ENCODE data around the gene ARHGAP9. TPM values are rescaled to one million over a fixed set of nuclear protein-coding genes. Genes with fewer than 3 reads are reported as not detected.

Gene ARHGAP9
- polyA plus RNA-seq, 1 donor = 8.3 TPM

DNA sequence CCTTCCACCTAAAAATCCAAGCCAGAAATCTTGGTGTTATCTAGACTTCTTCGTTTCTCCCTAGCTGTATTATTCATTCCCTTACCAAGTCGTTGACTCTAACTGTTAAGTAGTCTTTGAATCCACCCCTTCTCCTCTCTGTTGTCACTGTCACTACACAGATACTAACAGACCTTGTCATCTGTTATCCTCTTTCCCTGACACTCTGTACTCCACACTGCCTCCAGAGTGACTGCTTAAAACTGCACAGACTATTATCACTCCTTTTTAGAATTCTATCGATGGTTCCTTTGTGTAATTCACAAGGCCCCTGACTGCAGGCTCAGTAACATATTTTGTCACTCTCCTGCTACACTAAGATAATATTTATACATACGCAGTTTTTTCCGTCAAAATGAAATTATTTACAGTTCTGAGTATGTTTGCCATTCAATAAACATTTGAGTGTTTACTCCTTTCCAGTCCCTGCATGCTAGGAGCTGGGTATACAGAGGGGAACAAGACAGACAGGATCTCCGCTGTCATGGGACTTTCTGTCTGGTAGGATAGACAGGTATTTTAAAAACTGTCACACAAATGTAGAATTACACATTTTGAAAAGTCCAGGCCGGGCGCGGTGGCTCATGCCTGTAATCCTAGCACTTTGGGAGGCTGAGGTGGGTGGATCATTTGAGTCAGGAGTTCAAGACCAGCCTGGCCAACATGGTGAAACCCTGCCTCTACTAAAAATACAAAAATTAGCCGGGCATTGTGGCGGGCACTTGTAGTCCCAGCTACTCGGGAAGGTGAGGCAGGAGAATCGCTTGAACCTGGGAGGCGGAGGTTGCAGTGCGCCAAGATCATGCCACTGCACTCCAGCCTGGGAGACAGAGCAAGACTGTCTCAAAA, 12.0 kb upstream of the ARHGAP9 start:
- no peak for DNase-seq

DNA sequence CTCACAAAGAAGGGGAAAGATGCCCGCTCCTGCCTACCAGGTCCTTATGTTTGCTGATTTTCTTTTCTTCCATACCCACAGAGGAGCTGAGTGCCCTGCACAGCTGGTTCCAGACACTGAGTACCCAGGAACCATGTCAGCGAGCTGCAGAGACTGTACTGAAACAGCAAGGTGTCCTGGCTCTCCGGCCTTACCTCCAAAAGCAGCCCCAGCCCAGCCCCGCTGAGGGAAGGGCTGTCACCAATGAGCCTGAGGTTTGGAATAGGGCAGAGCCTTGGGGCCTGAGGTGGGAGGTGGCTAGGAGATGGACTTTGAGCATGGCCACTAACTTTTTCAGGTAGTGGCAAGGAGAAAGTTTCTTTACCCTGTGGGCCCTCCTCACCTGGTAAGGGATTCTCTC, 10.5 kb upstream of the ARHGAP9 start:
- no peak for DNase-seq

DNA sequence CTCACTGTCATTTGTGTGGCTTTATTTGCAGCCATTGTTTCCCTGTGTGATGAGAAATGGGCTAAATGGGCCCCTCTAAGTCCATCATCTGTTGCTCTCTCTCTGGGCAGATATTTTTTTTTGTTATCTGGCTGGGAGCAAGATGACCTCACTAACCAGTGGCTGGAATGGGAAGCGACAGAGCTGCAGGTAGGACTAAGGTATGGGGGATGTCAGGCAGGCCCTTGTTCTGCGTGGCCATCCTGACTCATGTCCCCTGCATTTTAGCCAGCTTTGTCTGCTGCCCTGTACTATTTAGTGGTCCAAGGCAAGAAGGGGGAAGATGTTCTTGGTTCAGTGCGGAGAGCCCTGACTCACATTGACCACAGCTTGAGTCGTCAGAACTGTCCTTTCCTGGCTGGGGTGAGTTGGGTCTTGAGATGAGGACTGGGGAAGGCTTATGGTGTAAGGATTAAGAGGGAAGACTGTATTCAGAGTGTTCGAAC, 9.5 kb upstream of the ARHGAP9 start:
- DNase-seq = no peak

DNA sequence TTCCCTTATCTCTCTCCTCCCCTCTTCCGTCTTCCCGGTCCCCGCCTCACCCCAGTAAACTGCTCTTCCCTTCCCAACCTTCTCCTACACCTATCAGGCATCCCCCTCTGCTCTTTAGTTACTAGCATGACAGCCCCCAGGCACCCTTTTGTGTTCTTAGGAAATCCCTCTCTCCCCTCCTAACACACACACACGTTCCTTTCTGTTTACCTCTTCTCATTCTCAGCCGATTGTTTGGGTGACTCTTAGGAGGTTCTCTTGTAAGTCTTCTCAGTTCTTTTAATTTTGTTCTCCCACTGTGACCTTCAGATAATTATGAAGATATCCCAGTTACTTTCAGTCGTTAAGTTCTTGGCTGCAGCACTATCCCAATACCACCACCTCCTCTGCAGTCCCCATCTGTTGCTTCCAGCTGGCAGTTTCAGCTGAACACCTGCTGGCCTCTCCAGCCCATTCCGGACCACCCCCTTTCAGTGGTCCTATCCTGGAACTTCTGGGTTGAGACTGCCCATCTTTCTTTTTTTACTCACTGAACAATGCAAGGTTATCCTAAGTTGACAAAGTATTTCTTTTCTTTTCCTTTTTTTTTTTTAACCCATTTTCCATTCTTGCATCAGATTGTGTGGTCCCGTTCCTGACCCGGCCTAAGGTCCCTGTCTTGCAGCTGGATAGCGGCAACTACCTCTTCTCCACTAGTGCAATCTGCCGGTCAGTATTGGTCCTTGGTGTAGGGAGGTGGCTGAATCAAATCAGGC, 8.9 kb upstream of the ARHGAP9 start:
- DNase-seq = no peak

DNA sequence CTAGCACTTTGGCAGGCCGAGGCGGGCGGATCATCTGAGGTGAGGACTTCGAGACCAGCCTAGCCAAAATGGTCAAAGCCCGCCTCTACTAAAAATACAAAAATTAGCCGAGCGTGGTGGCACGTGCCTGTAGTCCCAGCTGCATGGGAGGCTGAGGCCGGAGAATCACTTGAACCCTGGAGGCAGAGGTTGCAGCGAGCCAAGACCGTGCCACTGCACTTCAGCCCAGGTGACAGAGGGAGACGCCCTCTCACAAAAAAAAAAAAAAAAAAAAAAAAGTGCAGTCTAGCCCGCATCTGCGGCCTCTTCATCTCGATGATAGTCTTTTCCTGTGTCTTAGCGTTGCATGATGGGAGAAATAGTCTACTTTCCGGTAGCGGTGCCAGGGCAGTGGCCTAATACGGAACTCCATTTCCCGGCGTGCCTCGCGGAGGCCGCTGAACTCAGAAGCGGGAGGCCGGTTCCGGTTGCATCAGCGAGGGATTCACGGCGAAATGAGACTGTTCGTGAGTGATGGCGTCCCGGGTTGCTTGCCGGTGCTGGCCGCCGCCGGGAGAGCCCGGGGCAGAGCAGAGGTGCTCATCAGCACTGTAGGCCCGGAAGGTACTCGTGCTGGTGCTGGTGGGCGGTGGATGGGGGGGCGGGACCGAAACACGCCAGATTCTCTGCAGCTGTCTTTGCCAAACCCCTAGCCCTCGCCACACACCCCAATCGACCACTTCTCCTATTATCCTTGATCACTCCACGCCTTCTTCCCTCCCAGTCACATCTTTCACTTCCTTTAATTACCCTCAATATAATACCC, 8.1 kb upstream of the ARHGAP9 start, which contains the start of gene MARS1:
Gene MARS1 (plus strand): TSS at position 472 of the 805 bp plus-strand sequence. CDS start 23 bp downstream, at position 495.
- DNase-seq = peak; percentile 98

DNA sequence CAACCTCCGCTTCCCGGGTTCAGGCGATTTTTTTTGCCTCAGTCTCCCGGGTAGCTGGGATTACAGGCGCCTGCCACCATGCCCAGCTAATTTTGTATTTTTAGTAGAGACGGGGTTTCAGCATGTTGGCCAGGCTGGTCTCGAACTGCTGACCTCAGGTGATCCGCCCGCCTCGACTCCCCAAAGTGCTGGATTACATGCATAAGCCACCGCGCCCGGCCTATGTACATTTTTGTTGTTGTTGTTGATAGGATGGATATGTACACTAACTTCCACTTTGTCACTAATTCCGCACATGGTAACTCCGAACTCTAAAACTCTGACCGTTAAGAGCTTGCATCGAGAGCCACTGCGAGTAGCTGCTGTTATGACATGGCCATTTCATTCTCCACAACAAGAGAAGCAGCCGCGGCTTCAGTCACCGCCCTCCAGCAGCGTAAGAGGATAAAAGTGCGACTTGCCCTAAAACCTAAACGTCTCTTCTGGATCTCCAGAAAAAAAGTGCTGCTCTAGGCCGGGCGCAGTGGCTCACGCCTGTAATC, 7.5 kb upstream of the ARHGAP9 start:
- no peak for DNase-seq

DNA sequence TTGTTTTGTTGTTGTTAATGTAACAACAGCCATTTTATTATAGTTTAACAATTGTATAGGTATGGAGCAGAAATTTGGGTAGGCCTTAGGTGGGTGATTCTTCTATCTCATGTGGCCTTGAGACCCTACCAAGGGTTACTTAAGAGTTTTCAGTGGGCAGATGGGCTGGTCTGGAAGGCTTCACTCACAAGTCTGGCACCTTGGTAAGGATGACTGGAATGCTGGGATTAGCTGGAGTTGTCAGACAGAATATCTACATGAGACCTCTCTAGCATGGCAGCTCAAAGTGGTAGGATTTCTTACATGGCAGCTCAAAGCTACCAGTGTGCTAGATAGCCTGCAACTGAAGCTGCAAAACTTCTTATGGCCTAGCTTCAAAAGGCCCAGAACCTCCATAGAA, 6.0 kb upstream of the ARHGAP9 start:
- DNase-seq = no peak

DNA sequence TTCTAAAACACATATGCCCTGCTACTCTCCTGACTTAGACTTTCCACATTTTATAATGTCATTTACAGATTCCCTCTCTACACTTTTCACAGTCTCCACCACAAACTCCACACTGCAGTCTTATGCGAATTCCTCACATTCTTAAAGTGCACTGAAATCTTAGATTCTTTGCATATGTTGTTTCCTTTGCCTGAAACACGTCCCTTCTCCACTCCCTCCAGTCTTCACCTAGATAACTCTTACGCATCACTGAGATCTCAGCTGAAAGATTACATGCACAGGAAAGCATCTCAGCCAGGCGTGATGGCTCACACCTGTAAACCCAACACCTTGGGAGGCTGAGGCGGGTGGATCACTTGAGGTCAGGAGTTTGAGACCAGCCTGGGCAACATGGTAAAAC, 3.8 kb upstream of the ARHGAP9 start:
- no peak for DNase-seq

DNA sequence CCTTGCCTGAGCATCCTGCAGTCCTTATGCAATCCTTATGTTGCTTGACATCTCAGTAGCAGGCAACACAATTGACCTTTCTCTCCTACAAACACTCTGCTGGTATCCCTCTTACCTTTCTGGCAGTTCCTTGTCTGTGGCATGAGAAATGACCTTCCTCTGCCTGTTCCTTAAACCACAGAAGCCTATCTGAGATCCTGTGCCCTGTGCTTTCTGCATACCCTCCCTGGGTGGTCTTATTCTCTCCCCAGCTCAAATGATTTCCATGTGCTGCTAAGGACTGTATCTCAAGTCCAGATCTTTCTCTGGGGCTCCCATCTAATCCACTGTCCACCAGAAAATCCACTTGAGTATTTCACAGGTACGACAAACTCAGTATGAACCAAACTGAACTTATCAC, 2.0 kb upstream of the ARHGAP9 start:
- DNase-seq = no peak

DNA sequence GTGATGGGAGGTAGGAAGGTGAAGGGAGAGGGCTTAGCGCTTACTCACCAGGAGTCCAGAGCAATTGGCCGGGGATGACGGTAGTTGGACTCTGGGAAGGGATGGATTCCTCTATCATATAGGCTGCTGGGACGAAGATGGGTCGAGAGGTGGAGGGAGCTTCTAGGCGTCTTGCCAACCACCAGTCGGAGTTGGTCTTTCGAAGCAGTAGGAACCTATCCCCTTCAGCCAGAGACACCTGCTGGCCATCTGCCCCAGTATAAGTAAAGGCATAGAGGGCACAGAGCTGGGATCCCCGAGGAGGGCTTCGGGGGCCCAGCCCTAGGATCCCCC, 657 bp downstream of the ARHGAP9 start:
- DNase-seq = no peak

DNA sequence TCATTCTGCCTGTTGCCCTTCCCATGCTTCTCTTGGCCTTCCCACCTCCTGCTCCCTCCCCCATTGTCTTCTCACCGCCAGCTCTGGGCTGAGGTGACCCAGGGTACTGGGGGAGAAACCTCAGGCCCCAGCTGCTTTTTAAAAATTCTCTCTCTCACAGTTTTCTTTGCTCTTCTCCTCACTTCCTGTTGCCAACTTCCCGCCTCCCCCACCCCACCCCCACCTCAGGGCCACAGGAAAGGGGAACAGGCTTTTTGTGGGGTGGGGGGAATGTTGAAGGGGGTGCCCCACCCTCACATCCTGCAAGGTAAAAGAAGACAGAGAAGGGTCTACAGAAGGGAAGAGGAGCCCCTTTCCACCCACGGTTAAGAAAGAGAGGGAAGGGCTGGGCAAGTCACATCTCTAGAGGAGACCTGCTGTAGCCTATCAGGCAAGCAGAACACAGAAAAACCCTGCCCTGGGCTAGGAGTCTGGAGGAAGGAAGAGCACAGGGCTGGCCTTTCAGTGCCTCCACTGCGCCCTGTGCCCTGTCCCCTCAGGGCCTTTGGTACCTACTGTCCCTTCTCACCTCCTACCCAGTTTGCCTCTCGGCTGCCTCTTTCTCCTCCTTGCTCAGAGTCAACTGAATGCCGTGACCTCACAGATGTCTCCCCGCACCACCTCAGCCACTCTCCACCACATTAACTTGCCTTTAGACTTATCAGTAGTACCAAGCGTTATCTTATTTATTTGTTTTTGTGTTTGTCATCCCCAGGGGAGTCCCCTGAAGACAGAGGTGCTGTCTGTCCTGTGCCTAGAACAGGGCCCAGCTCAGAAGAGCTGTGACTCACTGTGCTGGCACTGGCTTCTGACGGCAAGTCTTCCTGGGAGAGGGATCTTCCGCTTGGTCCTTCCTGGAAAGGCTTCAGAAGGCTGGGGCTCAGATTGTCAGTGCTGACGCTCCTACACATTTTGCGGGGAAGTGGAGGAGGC, 1.7 kb downstream of the ARHGAP9 start:
- DNase-seq = no peak

DNA sequence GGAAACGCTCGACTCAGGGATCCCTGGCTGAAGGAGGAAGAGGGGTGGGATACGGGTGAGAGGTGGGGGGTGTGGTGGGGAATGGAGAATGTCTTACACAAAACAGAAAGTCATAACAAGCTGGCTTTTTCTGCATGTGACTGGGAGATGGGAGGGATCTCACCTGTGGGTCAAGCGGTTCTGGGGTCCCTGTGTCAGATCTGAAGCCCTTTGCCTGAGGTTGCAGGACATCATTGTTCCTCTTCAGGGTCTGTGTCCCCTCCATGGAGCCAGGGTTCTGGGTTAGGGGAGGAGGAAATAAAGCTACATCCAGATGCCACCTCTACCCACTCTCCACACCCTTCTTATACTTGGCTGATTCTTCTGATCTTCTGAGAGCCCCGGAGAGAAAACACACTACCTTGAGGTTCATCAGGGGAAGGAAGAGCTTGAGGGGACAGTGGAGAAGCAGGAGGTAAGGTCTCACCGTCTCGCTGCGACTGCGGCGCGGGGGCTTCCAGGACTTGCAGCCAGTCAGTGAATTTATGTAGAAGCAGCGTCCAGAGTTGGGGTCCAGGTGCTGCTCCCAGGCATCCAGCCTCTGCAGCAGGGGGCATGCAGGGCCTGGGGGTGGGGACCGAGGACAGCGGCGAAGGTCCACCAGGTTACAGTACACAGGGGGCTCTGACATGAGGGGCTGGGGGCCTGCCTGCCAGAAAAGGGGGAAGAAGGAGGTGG, 2.5 kb downstream of the ARHGAP9 start:
- DNase-seq = no peak

DNA sequence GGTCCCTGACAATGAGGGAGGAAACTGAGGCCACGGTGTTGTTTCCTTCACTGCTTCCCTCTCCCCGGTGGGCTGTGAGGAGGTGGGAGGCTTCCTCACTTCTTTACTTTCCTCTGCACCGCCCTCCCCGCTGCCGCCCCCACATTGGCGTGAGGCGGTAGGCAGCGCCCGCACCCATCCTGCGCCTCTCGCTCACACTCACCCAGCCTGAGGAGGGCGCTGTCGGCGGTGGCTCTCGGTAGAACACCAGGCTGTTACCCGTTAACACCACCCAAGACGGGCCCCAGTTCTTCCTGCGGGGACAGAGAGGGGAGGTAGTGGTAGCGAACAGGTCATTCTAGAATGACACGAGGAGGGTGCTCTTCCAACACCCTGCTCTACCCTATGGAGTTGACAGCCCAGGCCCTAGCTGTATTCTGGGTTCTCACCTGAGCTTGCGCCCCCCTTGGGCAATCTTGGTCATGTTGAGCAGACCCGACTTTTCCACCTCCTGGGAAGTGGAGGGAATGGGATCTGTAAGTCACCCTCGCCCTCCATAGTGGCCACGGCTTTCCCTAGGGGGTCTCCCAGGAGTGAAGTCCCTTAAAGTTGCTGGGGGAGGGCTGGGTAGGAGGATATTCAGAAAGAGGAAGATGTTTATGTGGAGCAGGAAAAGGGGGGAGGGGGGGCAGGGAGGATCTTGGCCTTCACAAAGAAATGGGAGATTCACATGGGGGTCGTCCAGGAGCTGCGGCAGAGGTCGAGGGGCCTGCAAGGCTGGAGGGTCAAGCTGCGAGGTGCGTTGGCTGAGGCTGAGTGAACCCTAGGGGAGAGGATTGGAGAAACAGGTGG, 3.3 kb downstream of the ARHGAP9 start:
- DNase-seq = no peak

DNA sequence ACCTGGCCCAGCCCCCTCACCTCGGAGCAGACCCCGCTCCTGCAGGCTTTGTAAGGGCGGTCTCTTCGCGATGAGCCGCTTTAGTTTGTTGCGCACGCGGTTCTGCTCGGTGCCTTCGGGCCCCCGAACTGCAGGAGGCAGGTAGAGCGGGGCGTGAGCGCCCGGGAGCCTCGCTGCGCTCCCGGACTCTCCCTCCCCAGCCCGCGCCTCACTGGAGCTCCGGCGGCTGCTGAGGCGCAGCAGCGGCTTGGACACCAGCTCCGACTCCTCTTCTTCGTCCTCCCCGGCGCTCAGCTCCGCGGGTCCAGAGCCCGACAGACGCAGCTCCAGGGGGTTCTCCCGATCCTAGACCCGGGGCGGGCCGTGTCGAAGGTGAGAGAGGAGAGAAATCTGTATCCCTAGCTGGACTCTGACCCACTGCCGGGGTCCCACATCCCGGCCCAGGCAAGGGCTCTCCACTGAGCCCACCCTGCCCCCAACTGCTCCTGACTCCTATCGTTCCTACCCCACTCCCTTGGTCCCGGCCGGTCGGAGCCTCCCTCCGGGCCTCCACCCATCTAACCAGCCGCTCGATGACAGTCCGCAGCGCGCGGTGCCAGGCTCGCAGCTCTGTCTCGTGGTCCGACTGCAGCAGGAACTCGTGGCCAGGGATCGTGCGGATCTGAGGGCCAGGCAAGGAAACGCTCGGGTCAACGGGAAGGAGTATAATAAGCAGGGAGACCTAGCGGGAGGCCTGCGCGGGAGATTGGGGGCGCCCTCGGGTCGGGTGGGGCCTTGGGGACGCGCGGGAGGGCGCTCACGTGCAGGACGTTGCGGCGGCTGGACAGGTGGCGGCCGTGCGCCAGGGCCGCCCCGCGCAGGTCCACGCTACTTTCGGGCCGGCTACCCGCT, 4.2 kb downstream of the ARHGAP9 start:
- DNase-seq = no peak

DNA sequence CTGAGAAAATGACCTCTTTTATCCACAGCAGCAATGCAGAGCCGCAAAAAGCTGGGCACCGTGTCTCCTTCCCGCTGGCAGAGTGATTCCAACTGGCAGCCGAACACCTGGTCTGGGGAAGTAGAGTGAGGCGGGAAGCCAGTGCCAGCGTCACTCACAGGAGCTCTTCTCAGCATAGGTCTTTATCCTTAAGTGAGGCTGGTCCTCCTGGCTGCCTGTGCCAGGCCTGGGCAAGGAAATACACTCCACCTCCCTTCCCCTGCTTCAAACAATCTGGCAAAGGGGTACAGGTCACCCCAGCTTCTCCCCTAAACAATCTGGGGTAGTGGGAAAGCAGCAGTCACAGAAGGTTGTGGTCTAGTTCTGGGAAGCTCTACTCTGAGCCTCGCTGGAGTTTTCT, 4.8 kb downstream of the ARHGAP9 start:
- no peak for DNase-seq

DNA sequence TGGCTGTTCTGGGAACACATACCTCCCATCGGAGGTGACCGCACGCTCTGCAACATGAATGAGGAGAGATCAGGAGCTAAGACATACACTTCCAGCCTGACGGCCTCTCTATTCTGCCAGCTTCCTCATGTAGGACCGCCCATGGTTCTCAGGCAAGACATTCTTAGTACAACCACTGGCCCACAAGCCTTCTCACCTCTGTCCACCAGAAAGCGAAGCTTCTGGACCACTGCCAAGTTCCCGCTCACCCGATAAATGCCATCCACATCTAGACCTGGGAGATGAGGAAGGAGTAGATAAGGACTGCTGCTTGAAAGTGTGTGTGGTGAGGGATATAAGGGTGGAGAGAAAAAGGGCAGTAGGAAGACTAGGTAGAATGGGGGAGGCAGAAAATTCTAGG, 5.2 kb downstream of the ARHGAP9 start:
- DNase-seq = no peak

DNA sequence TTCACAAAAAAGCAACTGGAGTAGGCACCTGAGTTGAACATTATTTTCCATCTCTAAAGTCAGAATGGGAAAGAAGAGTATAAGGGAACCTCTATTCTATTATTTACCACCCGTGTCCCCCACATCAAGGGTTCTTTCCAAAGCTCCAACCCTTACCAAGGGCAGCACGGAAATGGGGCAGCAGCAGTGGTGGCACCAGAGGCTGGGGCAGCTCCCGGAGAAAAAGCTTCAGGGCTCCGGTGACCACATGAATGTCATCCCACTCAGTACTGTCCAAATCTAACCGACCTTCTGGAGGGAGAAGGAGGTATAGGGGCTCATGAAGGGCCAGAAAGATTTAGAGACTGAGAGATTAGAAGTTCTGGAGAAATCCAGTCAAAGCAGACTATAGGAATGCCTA, 5.8 kb downstream of the ARHGAP9 start:
- no peak for DNase-seq

DNA sequence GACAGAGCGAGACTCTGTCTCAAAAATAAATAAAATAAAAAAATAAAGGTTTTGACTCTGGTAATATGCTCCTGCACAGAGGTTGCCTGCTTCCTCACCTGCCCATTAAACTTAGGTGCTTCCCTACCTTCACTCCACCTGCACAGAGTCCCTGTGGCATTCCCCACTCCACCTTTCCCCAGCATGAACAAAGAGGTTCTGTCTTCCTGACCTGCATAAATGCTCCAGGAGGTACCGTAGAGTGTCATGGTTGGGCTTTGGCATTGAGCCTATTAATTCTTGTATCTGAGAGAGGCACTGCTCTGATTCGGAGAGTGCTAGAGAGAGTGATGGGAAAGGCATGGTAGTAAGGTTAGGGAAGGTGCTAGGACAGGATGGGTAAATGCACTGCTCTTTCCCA, 6.3 kb downstream of the ARHGAP9 start:
- no peak for DNase-seq

DNA sequence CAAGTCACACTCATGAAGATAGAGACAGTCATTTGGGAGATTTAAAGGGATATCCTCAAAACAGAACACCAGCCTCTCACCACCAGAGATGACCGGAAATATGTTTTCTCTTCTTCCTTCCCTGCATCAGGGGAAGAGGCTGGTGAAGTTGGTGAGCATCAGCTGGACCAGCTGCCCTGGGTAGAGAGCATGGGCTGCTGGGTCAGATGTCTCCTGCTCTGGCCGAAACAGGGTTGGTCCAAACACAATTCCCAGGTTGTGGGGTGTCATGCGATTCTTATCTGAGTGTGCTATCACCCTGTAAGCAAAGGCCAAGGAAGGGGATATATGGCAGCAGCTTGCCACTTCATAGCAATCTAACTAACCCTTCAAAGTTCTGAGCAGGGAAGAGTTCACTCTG, 7.3 kb downstream of the ARHGAP9 start:
- DNase-seq = no peak

All from hindlimb muscle (tissue), 1 donor.